Measurements from ENCODE around the gene TEX12.
"Not testable (repeated sequence)": the region's sequence is repeated elsewhere in the genome, so short reads cannot be mapped to it uniquely, and the experiment has no call there.

- TF ChIP-seq CTCF, POLR2A (IDR thresholded peaks at IDR 0.05): not testable (repeated sequence)
These were observed 27.9 kb downstream of the TEX12 start for GRCh38 chr11:112195113-112195512.
